HPDE6-E6E7 (cell line): ENCODE results near the gene PPIE.

Experiments
- DNase-seq: peaks from one replicate; pipeline ENCODE4 v3.0.0; 2011; ENCODE audit warnings: missing footprints; ENCODE audit errors: extremely low spot score

PPIE gene

GRCh38 chr1:39720094-39720999 lies 18.3 kb upstream of the PPIE start:
- peak; percentile 36 for DNase-seq

- DNase-seq = no peak
Measured at GRCh38 chr1:39721664-39722063, 17.0 kb upstream of the PPIE start.

GRCh38 chr1:39722495-39722894 lies 16.2 kb upstream of the PPIE start:
- DNase-seq = no peak

- no peak for DNase-seq
Measured at GRCh38 chr1:39726600-39726999, 12.1 kb upstream of the PPIE start.

- DNase-seq = no peak
Measured at GRCh38 chr1:39727221-39727931, 11.3 kb upstream of the PPIE start.

- DNase-seq = no peak
Measured at GRCh38 chr1:39727932-39728317, 10.8 kb upstream of the PPIE start.

GRCh38 chr1:39729030-39729429 lies 9.7 kb upstream of the PPIE start:
- peak; percentile 20 for DNase-seq

- no peak for DNase-seq
Measured at GRCh38 chr1:39729842-39730241, 8.8 kb upstream of the PPIE start.

GRCh38 chr1:39732730-39733129 lies 6.0 kb upstream of the PPIE start:
- DNase-seq = no peak

- no peak for DNase-seq
Measured at GRCh38 chr1:39733161-39733560, 5.5 kb upstream of the PPIE start.

- DNase-seq = no peak
Measured at GRCh38 chr1:39735731-39736130, 3.0 kb upstream of the PPIE start.

GRCh38 chr1:39737546-39738169 lies 1.0 kb upstream of the PPIE start:
- DNase-seq = no peak

- DNase-seq = no peak
Measured at GRCh38 chr1:39745016-39745670, 6.5 kb downstream of the PPIE start.

GRCh38 chr1:39751595-39751994 lies 12.9 kb downstream of the PPIE start:
- DNase-seq = no peak

GRCh38 chr1:39752703-39753102 lies 14.0 kb downstream of the PPIE start:
- DNase-seq = no peak

- no peak for DNase-seq
Measured at GRCh38 chr1:39753132-39754025, 14.7 kb downstream of the PPIE start.

GRCh38 chr1:39754026-39754570 lies 15.4 kb downstream of the PPIE start:
- no peak for DNase-seq

GRCh38 chr1:39754906-39755504 lies 16.3 kb downstream of the PPIE start:
- DNase-seq = no peak

- no peak for DNase-seq
Measured at GRCh38 chr1:39755965-39756659, 17.4 kb downstream of the PPIE start.

GRCh38 chr1:39757501-39757900 lies 18.8 kb downstream of the PPIE start:
- DNase-seq = no peak
